SK-N-SH (cell line): Measurements from ENCODE around the gene APC2. TPM values are rescaled to one million over a fixed set of nuclear protein-coding genes. Genes with fewer than 3 reads are reported as not detected.

Experiments
- CTCF ChIA-PET: fragments of 300-600, 350-600 bp; formaldehyde crosslinking; extraction: SDS; loops from one replicate; lab custom pipeline; 2021; lab: Yijun Ruan, JAX
- POLR2A ChIA-PET: fragments of 350-600 bp; sonication (Branson Sonifier 250); formaldehyde crosslinking; extraction: SDS; loops from one replicate; lab custom pipeline; 2020; ENCODE audit warnings: antibody characterized with exemption, inconsistent platforms; lab: Yijun Ruan, JAX
- DNase-seq: peaks from one replicate; pipeline ENCODE4 v3.0.0; 2012
- H2AFZ ChIP-seq: fragments of 200-600 bp; sonication (generic); 2 replicates; pipeline ENCODE4 v1.8.1; 2016; ENCODE audit warnings: antibody characterized with exemption, mild to moderate bottlenecking, low read depth
- H3F3A ChIP-seq: fragments of 200-600 bp; sonication (generic); replicated peaks from 2 replicates; pipeline ENCODE3; 2016; ENCODE audit warnings: antibody characterized with exemption, mild to moderate bottlenecking; ENCODE audit not compliant: insufficient read depth
- H3K27ac ChIP-seq, 2 experiments: fragments of 200-500 bp in 1 of 2; fragments of 200-600 bp in 1 of 2; sonication (Bioruptor generic) in 1 of 2; sonication (generic), shearing (Covaris generic) in 1 of 2; 2 replicates each; pipeline versions ENCODE4 v1.5.1 to v1.6.1; 2014 to 2016; ENCODE audit warnings: low read depth in 2 of 2, inconsistent platforms in 1 of 2, low read length in 1 of 2, mild to moderate bottlenecking in 1 of 2, mixed read lengths in 1 of 2
- H3K27me3 ChIP-seq: fragments of 200-600 bp; sonication (generic), shearing (Covaris generic); 2 replicates; pipeline ENCODE4 v1.6.1; 2016; ENCODE audit warnings: mixed run types; ENCODE audit not compliant: insufficient read depth
- H3K36me3 ChIP-seq, 2 experiments: fragments of 200-500 bp in 1 of 2; fragments of 200-600 bp in 1 of 2; sonication (Bioruptor generic) in 1 of 2; sonication (generic) in 1 of 2; replicated peaks in 1 of 2; 2 replicates each; pipeline versions ENCODE3 to v1.5.1; 2014 to 2016; ENCODE audit warnings: low read length in 1 of 2, mild to moderate bottlenecking in 1 of 2; ENCODE audit not compliant: insufficient read depth in 2 of 2, control insufficient read depth in 1 of 2
- H3K4me1 ChIP-seq, 2 experiments: fragments of 200-500 bp in 1 of 2; fragments of 200-600 bp in 1 of 2; sonication (Bioruptor generic) in 1 of 2; sonication (generic), shearing (Covaris generic) in 1 of 2; 2 replicates each; pipeline versions ENCODE4 v1.5.1 to v1.6.1; 2014 to 2016; ENCODE audit warnings: low read depth in 1 of 2, low read length in 1 of 2, mixed run types in 1 of 2; ENCODE audit not compliant: insufficient read depth in 2 of 2, control insufficient read depth in 1 of 2
- H3K4me2 ChIP-seq: fragments of 200-600 bp; sonication (generic), shearing (Covaris generic); 2 replicates; pipeline ENCODE4 v1.6.1; 2017; ENCODE audit warnings: mixed run types
- H3K4me3 ChIP-seq, 2 experiments: fragments of 200-500 bp in 1 of 2; fragments of 200-600 bp in 1 of 2; sonication (Bioruptor generic) in 1 of 2; sonication (generic), shearing (Covaris generic) in 1 of 2; 2 replicates each; pipeline versions ENCODE4 v1.5.1 to v1.8.1; 2014 to 2016; ENCODE audit warnings: low read depth in 2 of 2, inconsistent platforms in 1 of 2, low read length in 1 of 2, mild to moderate bottlenecking in 1 of 2, mixed read lengths in 1 of 2, moderate library complexity in 1 of 2
- H3K79me2 ChIP-seq: fragments of 200-600 bp; sonication (generic); 2 replicates; pipeline ENCODE4 v1.8.1; 2017; ENCODE audit warnings: mild to moderate bottlenecking; ENCODE audit not compliant: insufficient read depth
- H3K9ac ChIP-seq: fragments of 200-600 bp; sonication (generic); 2 replicates; pipeline ENCODE4 v1.6.1; 2017; ENCODE audit warnings: mixed run types
- H3K9me2 ChIP-seq: fragments of 200-600 bp; sonication (generic); 2 replicates; pipeline ENCODE4 v1.6.1; 2017; ENCODE audit warnings: mixed run types
- H3K9me3 ChIP-seq: fragments of 200-600 bp; sonication (generic); 2 replicates; pipeline ENCODE4 v1.6.1; 2017; ENCODE audit warnings: mixed run types, mild to moderate bottlenecking, moderate library complexity
- H4K20me1 ChIP-seq: fragments of 200-600 bp; sonication (generic); 2 replicates; pipeline ENCODE4 v1.6.1; 2017; ENCODE audit warnings: mild to moderate bottlenecking, mixed run types; ENCODE audit not compliant: insufficient read depth
- CHD2 ChIP-seq: fragments of 150-350 bp; IDR thresholded peaks from 2 replicates; pipeline ENCODE4 v1.6.1; 2018; ENCODE audit warnings: low read length; ENCODE audit not compliant: partially characterized antibody
- FOSL2 ChIP-seq: IDR thresholded peaks from 2 replicates; pipeline ENCODE4 v1.4.0; 2012; ENCODE audit warnings: low read depth, mild to moderate bottlenecking, moderate library complexity, borderline replicate concordance
- JUND ChIP-seq: IDR thresholded peaks from 2 replicates; pipeline ENCODE4 v1.4.0; 2012
- MAX ChIP-seq: IDR thresholded peaks from 2 replicates; pipeline ENCODE4 v1.4.0; 2012; ENCODE audit warnings: low read depth
- MEF2A ChIP-seq: IDR thresholded peaks from 2 replicates; pipeline ENCODE4 v1.4.0; 2012; ENCODE audit warnings: low read depth, borderline replicate concordance
- MXI1 ChIP-seq: IDR thresholded peaks from 2 replicates; pipeline ENCODE4 v1.6.1; 2012; ENCODE audit warnings: mild to moderate bottlenecking, low read depth, low read length, improper control_type of control experiment
- PBX3 ChIP-seq: IDR thresholded peaks from 2 replicates; pipeline ENCODE4; 2012
- RCOR1 ChIP-seq: fragments of 150-350 bp; IDR thresholded peaks from 2 replicates; pipeline ENCODE4 v1.6.1; 2017; ENCODE audit warnings: antibody characterized with exemption, low read length
- REST ChIP-seq: IDR thresholded peaks from 2 replicates; pipeline ENCODE4 v1.6.1; 2012; ENCODE audit warnings: mild to moderate bottlenecking, low read depth, low read length, moderate library complexity
- RFX5 ChIP-seq: IDR thresholded peaks from 2 replicates; pipeline ENCODE4 v1.6.1; 2012; ENCODE audit warnings: mild to moderate bottlenecking, improper control_type of control experiment, low read length
- SIN3A ChIP-seq: IDR thresholded peaks from 2 replicates; pipeline ENCODE4 v1.6.1; 2012; ENCODE audit warnings: low read depth, mild to moderate bottlenecking, low read length, moderate library complexity, borderline replicate concordance
- TCF12 ChIP-seq: IDR thresholded peaks from 2 replicates; pipeline ENCODE4 v1.4.0; 2012
- TEAD4 ChIP-seq: IDR thresholded peaks from 2 replicates; pipeline ENCODE4 v1.4.0; 2012; ENCODE audit warnings: mild to moderate bottlenecking, borderline replicate concordance; ENCODE audit not compliant: insufficient read depth
- WGBS: methylation state at CpG from one replicate; pipeline ENCODE4 v1.1.6; 2017; ENCODE audit warnings: low lambda C conversion rate; 5-methylcytosine and 5-hydroxymethylcytosine counted together
- polyA plus RNA-seq, 3 experiments: library from polyadenylated mRNA; depleted of rRNA; stranded (reverse); fragments of >200 nt; gene quantifications; 2 replicates each; pipeline ENCODE4 v1.2.3, GENCODE V29; 2012

The APC2 gene
- polyA plus RNA-seq, 1 of the 3 experiments (the other 2 are of a cell fraction): 1.3 TPM

GRCh38 chr19:1457031-1457739 is 7.3 kb downstream of the APC2 start:
- ChIA-PET POLR2A (no interaction called here), CTCF (interaction anchor here (1.4 kb wide), 1 partner anchor 15 kb away, joined by 5 read pairs; no protein-coding TSS in a partner anchor)
- 95% methylated on average over 13 of the region's 48 CpGs for WGBS

More at GRCh38 chr19:1457031-1457739, 7.3 kb downstream of the APC2 start:
- Histone ChIP-seq H2AFZ (no peak overlapping the region), H3K4me3 (no peak overlapping the region), H4K20me1 (peaks cover 11% of the 10 kb centered on the region; the same call in 1 of the 2 replicates), H3K27ac (no peak overlapping the region), H3K9me2 (no peaks in the 10 kb centered on the region), H3K36me3 (peaks cover 4 to 7% of the 10 kb centered on the region in 2 experiments), H3K4me1 (peaks cover 0 to 11% of the 10 kb centered on the region in 2 experiments; a peak in 1 of 4 replicates), H3F3A (peaks cover 9% of the 10 kb centered on the region), H3K9me3 (no peaks in the 10 kb centered on the region), H3K9ac (no peak overlapping the region), H3K4me2 (no peak overlapping the region), H3K79me2 (no peaks in the 10 kb centered on the region), H3K27me3 (no peaks in the 10 kb centered on the region)
- DNase-seq: no peak
- TF ChIP-seq TCF12 (no peak), PBX3 (no peak), FOSL2 (no peak), REST (no peak), MXI1 (no peak), SIN3A (no peak), JUND (no peak), CHD2 (no peak), TEAD4 (no peak), RFX5 (no peak), MEF2A (no peak), RCOR1 (no peak), MAX (no peak)
